Measurements from ENCODE around the gene TRMO. TPM values are rescaled to one million over a fixed set of nuclear protein-coding genes. Genes with fewer than 3 reads are reported as not detected.

TRMO gene
- total RNA-seq, 1 donor from 2014 or later: 17.3 TPM

GRCh38 chr9:97854696-97855485 lies 67.4 kb downstream of the TRMO start:
- Histone ChIP-seq H3K9me3 (no peaks in the 10 kb centered on the region), H3K4me1 (no peaks in the 10 kb centered on the region), H3K27ac (no peak overlapping the region), H3K27me3 (peaks cover 100% of the 10 kb centered on the region), H3K4me3 (no peak overlapping the region), H3K36me3 (no peaks in the 10 kb centered on the region)
- DNase-seq (no peak), ATAC-seq (no peak)
- no peak for TF ChIP-seq CTCF (IDR thresholded peaks at IDR 0.05)
- intact Hi-C loops (cut with DNase I): no loop called here

Other genes with a start within 250 kb of the TRMO start
- 11.2 TPM for gene XPA, start 225.2 kb downstream of the TRMO start, total RNA-seq
- not detected for gene FOXE1, start 69.3 kb downstream of the TRMO start, total RNA-seq
- gene HEMGN, start 15.7 kb upstream of the TRMO start, total RNA-seq: not detected
- gene ANP32B, start 60.8 kb upstream of the TRMO start, total RNA-seq: 107 TPM
- 53.8 TPM for gene NANS, start 134.2 kb upstream of the TRMO start, total RNA-seq
- gene TRIM14, start 196.7 kb upstream of the TRMO start, total RNA-seq: 38.7 TPM

All from upper lobe of right lung (tissue), 1 donor.